ENCODE results near the gene CHERP. TPM values are rescaled to one million over a fixed set of nuclear protein-coding genes. Genes with fewer than 3 reads are reported as not detected.
"Not testable (repeated sequence)": the region's sequence is repeated elsewhere in the genome, so short reads cannot be mapped to it uniquely, and the experiment has no call there.

CHERP gene
- total and polyA plus RNA-seq, 8 donors = 11.0 to 26.8 (median 17.2) TPM

DNA sequence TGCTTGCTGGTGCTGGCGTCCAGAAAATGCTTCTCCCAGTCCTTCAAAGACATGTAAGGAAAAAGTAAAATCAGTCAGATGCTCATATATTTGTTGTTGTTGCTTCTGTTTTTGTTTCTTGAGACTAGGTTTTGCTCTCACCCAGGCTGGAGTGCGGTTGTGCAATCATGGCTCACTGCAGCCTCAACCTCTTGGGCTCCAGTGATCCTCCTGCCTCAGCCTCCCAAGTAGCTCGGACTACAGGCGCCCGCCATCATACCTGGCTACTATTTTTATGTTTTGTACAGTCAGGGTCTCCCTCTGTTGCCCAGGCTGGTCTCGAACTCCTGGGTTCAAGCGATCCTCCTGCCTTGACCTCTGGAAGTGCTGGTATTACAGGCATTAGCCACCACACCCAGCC, 59.5 kb downstream of the CHERP start:
- no peaks in the 10 kb centered on the region for H3K9me3 ChIP-seq
- H3K27ac ChIP-seq = no peak overlapping the region
- intact Hi-C loops (cut with DNase I) = no loop called here
- no peak for FAIRE-seq
- H3K4me3 ChIP-seq = no peak overlapping the region
- H3K27me3 ChIP-seq = no peaks in the 10 kb centered on the region
- ATAC-seq = no peak
- H3K36me3 ChIP-seq = no peaks in the 10 kb centered on the region
- no peaks in the 10 kb centered on the region for H3K4me1 ChIP-seq
- WGBS, 2 donors = 75 to 83% methylated on average over 7 of the region's 7 CpGs
- TF ChIP-seq, protein P1, sequence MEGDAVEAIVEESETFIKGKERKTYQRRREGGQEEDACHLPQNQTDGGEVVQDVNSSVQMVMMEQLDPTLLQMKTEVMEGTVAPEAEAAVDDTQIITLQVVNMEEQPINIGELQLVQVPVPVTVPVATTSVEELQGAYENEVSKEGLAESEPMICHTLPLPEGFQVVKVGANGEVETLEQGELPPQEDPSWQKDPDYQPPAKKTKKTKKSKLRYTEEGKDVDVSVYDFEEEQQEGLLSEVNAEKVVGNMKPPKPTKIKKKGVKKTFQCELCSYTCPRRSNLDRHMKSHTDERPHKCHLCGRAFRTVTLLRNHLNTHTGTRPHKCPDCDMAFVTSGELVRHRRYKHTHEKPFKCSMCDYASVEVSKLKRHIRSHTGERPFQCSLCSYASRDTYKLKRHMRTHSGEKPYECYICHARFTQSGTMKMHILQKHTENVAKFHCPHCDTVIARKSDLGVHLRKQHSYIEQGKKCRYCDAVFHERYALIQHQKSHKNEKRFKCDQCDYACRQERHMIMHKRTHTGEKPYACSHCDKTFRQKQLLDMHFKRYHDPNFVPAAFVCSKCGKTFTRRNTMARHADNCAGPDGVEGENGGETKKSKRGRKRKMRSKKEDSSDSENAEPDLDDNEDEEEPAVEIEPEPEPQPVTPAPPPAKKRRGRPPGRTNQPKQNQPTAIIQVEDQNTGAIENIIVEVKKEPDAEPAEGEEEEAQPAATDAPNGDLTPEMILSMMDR (IDR thresholded peaks at IDR 0.05) = no peak
- DNase-seq = no peak

DNA sequence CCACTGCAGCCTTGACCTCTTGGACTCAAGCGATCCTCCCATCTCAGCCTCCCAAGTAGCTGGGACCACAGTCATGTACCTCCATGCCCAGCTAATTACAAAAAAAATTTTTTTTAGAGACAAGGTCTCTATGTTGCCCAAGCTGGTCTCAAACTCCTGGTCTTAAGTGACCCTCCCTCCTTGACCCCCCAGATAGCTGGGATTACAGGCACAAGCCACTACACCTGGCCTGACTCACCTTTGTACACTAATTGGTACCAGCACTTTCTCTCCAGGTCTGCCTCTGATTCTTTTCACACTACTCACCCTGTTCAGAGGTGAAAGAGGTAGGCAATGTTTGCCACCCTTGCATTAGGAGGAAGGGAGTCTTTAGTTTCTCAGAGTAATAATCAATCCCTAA, 64.9 kb downstream of the CHERP start:
- H3K4me1 ChIP-seq = no peaks in the 10 kb centered on the region
- H3K4me3 ChIP-seq = no peak overlapping the region
- FAIRE-seq (no peak), ATAC-seq (no peak), DNase-seq (no peak)
- H3K27me3 ChIP-seq = no peaks in the 10 kb centered on the region
- no peaks in the 10 kb centered on the region for H3K9me3 ChIP-seq
- H3K36me3 ChIP-seq = no peaks in the 10 kb centered on the region
- H3K27ac ChIP-seq = no peak overlapping the region
- WGBS, 2 donors = 93 to 100% methylated on average over 1 of the region's 1 CpG
- TF ChIP-seq, protein P1 (IDR thresholded peaks at IDR 0.05) = no peak
- intact Hi-C loops (cut with DNase I) = no loop called here

DNA sequence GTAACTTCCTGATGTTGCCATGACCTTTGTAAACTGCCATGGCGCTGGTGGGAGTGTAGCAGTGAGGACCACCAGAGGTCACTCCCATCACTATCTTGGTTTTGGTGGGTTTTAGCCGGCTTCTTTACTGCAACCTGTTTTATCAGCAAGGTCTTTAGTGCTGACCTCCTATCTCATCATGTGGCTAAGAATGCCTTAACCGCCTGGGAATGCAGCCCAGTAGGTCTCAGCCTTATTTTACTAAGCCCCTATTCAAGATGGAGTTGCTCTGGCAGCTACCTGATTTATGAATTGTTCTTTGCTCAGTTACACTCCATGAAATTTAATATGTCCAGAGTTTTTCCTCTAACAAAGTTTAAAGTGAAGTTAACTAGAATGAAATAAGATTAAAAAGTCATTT, 65.8 kb downstream of the CHERP start:
- Histone ChIP-seq H3K27me3 (no peaks in the 10 kb centered on the region), H3K4me1 (no peaks in the 10 kb centered on the region), H3K9me3 (no peaks in the 10 kb centered on the region), H3K36me3 (no peaks in the 10 kb centered on the region), H3K27ac (no peak overlapping the region), H3K4me3 (no peak overlapping the region)
- FAIRE-seq = no peak
- TF ChIP-seq, protein P1 (IDR thresholded peaks at IDR 0.05) = no peak
- no peak for ATAC-seq
- 56 to 70% methylated on average over 3 of the region's 3 CpGs for WGBS, 2 donors
- intact Hi-C loops (cut with DNase I) = no loop called here
- no peak for DNase-seq

DNA sequence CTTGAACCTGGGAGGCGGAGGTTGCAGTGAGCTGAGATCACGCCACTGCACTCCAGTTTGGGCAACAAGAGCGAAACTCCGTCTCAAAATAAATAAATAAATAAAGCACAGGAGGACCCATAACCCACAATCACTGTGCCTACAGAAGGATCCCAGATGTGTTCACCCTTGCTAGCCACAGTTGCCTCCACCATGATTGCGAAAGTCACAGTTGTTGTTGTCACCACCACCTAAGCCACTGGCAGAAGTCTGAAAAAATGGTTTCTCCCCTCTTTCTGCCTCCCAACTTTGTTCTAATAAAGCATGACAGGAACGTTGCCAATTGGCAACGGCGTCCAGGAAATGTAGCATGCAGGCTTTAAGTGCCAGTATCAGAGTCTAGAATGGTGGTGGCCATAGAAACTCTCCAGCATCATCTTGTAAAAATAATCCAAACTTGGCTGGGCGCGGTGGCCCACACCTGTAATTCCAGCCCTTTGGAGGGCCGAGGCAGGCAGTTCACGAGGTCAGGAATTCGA, 68.3 kb downstream of the CHERP start:
- ATAC-seq (no peak), FAIRE-seq (no peak), DNase-seq (no peak)
- 80 to 81% methylated on average over 13 of the region's 13 CpGs for WGBS, 2 donors
- no peak overlapping the region for H3K4me3 ChIP-seq
- H3K4me1 ChIP-seq = peaks cover 0 to 13% (median 6%) of the 10 kb centered on the region in 3 donors
- TF ChIP-seq, protein P1 (IDR thresholded peaks at IDR 0.05) = no peak
- no peaks in the 10 kb centered on the region for H3K27me3 ChIP-seq
- intact Hi-C loops (cut with DNase I) = no loop called here
- no peaks in the 10 kb centered on the region for H3K36me3 ChIP-seq
- no peak overlapping the region for H3K27ac ChIP-seq
- H3K9me3 ChIP-seq = no peaks in the 10 kb centered on the region

DNA sequence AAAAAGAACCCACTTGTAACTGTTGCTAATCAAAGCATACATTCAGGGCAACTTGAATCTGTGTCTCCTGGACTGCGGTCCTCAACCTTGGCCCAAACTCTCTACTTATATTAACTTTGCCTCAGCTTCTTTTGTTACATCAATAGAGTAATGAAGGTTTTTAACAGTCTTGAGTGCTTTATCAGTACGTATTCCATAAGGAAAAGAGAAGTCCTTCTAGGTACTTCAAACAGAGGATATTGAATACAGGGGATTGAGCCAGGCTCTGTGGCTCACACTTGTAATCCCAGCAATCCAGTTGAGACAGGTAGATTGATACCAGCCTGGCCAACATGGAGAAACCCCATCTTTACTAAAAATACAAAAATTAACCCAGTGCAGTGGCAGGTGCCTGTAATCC, 69.2 kb downstream of the CHERP start:
- ATAC-seq (no peak), FAIRE-seq (no peak), DNase-seq (no peak)
- no peak overlapping the region for H3K27ac ChIP-seq
- TF ChIP-seq, protein P1 (IDR thresholded peaks at IDR 0.05) = no peak
- no peaks in the 10 kb centered on the region for H3K36me3 ChIP-seq
- peaks cover 0 to 13% (median 6%) of the 10 kb centered on the region in 3 donors for H3K4me1 ChIP-seq
- 72 to 97% methylated on average over 2 of the region's 2 CpGs for WGBS, 2 donors
- no peaks in the 10 kb centered on the region for H3K9me3 ChIP-seq
- no peak overlapping the region for H3K4me3 ChIP-seq
- intact Hi-C loops (cut with DNase I) = no loop called here
- H3K27me3 ChIP-seq = no peaks in the 10 kb centered on the region

DNA sequence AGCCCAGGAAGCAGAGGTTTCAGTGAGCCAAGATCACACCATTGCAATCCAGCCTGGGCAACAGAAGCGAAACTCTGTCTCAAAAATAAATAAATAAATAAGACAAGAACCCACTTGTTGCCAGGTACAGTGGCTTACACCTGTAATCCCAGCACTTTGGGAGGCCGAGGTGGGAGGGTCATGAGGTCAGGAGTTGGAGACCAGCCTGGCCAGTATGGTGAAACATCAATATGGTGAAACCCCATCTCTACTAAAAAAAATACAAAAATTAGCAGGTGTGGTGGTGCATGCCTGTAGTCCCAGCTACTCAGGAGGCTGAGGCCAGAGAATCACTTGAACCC, 69.7 kb downstream of the CHERP start:
- H3K36me3 ChIP-seq; H3K9me3 ChIP-seq; DNase-seq; H3K27me3 ChIP-seq; FAIRE-seq; ATAC-seq; intact Hi-C loops (cut with DNase I): not testable (repeated sequence)
- H3K4me3 ChIP-seq = peak overlapping the region; percentile 73 to 95 (median 92)
- peak overlapping the region in 1 of 4 donors; percentile 80 for H3K27ac ChIP-seq
- H3K4me1 ChIP-seq = peaks cover 0 to 13% (median 6%) of the 10 kb centered on the region in 3 donors
- WGBS, 2 donors = 33 to 59% methylated on average over 2 of the region's 2 CpGs
